B cell (primary cell): ENCODE data around the gene RRP12. TPM values are rescaled to one million over a fixed set of nuclear protein-coding genes. Genes with fewer than 3 reads are reported as not detected.

ENCODE experiments used
- ATAC-seq: fragments of 200-7000 bp; cut with Tn5 transposase; one replicate; pipeline ENCODE4 v1.10.0; 2021; ENCODE audit warnings: low read depth, mild to moderate bottlenecking, moderate number of reproducible peaks, moderate library complexity
- CTCF ChIA-PET: fragments of 350-600 bp; sonication (Branson Sonifier 250); formaldehyde crosslinking; loops from one replicate; lab custom pipeline; 2021; ENCODE audit warnings: antibody characterized with exemption, inconsistent platforms; lab: Charles Lee
- POLR2A ChIA-PET: fragments of 350-600 bp; sonication (Branson Sonifier 250); formaldehyde crosslinking; loops from one replicate; lab custom pipeline; 2021; ENCODE audit warnings: antibody characterized with exemption; lab: Charles Lee
- DNase-seq: peaks from one replicate; pipeline ENCODE4 v3.0.0; 2013
- H2AFZ ChIP-seq: 2 replicates; pipeline ENCODE4 v1.6.1; 2012; ENCODE audit warnings: mild to moderate bottlenecking, low read depth, low read length; ENCODE audit not compliant: insufficient read depth, poor library complexity, severe bottlenecking
- H3K27ac ChIP-seq, 2 donors: 1 replicate in 1 of 2; 2 replicates in 1 of 2; pipeline ENCODE4 v1.5.1; 2012 to 2013; ENCODE audit warnings: low read length in 2 of 2, mild to moderate bottlenecking in 2 of 2, moderate library complexity in 1 of 2
- H3K27me3 ChIP-seq, 4 experiments: fragments of 200-600 bp in 1 of 4; sonication (generic) in 1 of 4; replicated peaks in 1 of 4; 1 replicate in 2 of 4; 2 replicates in 2 of 4; pipeline versions ENCODE4 v1.6.1 to v1.7.0; 2013 to 2016; ENCODE audit warnings: low read length in 3 of 4, mild to moderate bottlenecking in 2 of 4, mixed read lengths in 1 of 4, moderate library complexity in 1 of 4; ENCODE audit not compliant: insufficient read depth in 4 of 4, control insufficient read depth in 3 of 4; ENCODE audit errors: control extremely low read depth in 1 of 4
- H3K36me3 ChIP-seq, 2 experiments: replicated peaks in 1 of 2; 1 replicate in 1 of 2; 2 replicates in 1 of 2; pipeline versions ENCODE4 v1.6.1 to v1.7.1; 2013; ENCODE audit warnings: low read length in 1 of 2; ENCODE audit not compliant: insufficient read depth in 2 of 2, control insufficient read depth in 1 of 2; ENCODE audit errors: control extremely low read depth in 1 of 2, extremely low read depth in 1 of 2
- H3K4me1 ChIP-seq, 2 donors: fragments of 200-600 bp in 1 of 2; sonication (generic) in 1 of 2; 1 replicate in 1 of 2; 2 replicates in 1 of 2; pipeline versions ENCODE4 v1.5.1 to v1.6.1; 2013 to 2017; ENCODE audit warnings: low read length in 2 of 2; ENCODE audit not compliant: control insufficient read depth in 2 of 2, insufficient read depth in 2 of 2
- H3K4me2 ChIP-seq: replicated peaks from 2 replicates; pipeline ENCODE3; 2012; ENCODE audit warnings: mild to moderate bottlenecking, low read depth, low read length; ENCODE audit not compliant: poor library complexity, severe bottlenecking
- H3K4me3 ChIP-seq, 5 experiments: fragments of 200-600 bp in 1 of 5; sonication (generic) in 1 of 5; 1 replicate in 3 of 5; 2 replicates in 2 of 5; pipeline versions ENCODE4 v1.5.1 to v1.7.0; 2011 to 2016; ENCODE audit warnings: low read length in 4 of 5, mild to moderate bottlenecking in 4 of 5, low read depth in 2 of 5, control low read depth in 1 of 5, moderate library complexity in 1 of 5; ENCODE audit not compliant: insufficient read depth in 1 of 5; ENCODE audit errors: control extremely low read depth in 1 of 5, extremely low read depth in 1 of 5
- H3K79me2 ChIP-seq: fragments of 200-600 bp; sonication (generic); one replicate; pipeline ENCODE4 v1.6.0; 2016; ENCODE audit warnings: low read length; ENCODE audit not compliant: control insufficient read depth, insufficient read depth
- H3K9ac ChIP-seq: fragments of 200-600 bp; sonication (generic); 2 replicates; pipeline ENCODE4 v1.6.1; 2017; ENCODE audit warnings: mild to moderate bottlenecking, low read length, moderate library complexity
- H3K9me3 ChIP-seq, 3 donors: one replicate each; pipeline versions ENCODE4 v1.6.1 to v1.7.1; 2013; ENCODE audit warnings: low read length in 2 of 3; ENCODE audit not compliant: control insufficient read depth in 2 of 3, insufficient read depth in 1 of 3; ENCODE audit errors: control extremely low read depth in 1 of 3
- H4K20me1 ChIP-seq: 2 replicates; pipeline ENCODE4 v1.6.0; 2012; ENCODE audit warnings: mild to moderate bottlenecking, low read length; ENCODE audit not compliant: insufficient read depth, control insufficient read depth, poor library complexity, severe bottlenecking
- H3K27ac Mint-ChIP-seq: one replicate; pipeline ENCODE4 v1.8.0; 2021; ENCODE audit warnings: mixed read lengths
- H3K27me3 Mint-ChIP-seq: one replicate; pipeline ENCODE4 v1.8.0; 2021; ENCODE audit warnings: mixed read lengths
- H3K4me1 Mint-ChIP-seq: one replicate; pipeline ENCODE4 v1.8.0; 2021; ENCODE audit warnings: mixed read lengths
- H3K4me3 Mint-ChIP-seq: one replicate; pipeline ENCODE4 v1.8.0; 2021; ENCODE audit warnings: mixed read lengths
- H3K9me3 Mint-ChIP-seq: one replicate; pipeline ENCODE4 v1.8.0; 2022; ENCODE audit warnings: mixed read lengths; ENCODE audit not compliant: insufficient read depth
- CTCF ChIP-seq: fragments of 200-600 bp; IDR thresholded peaks from one replicate; pipeline ENCODE4 v1.8.0; 2022; ENCODE audit warnings: antibody characterized with exemption, mild to moderate bottlenecking
- EZH2 ChIP-seq: IDR thresholded peaks from 2 replicates; pipeline ENCODE4 v1.6.1; 2012; ENCODE audit warnings: borderline replicate concordance, low read depth, mild to moderate bottlenecking, moderate library complexity, low read length; ENCODE audit not compliant: insufficient read depth, poor library complexity, severe bottlenecking
- WGBS: methylation state at CpG from one replicate; pipeline ENCODE4 v1.1.5; 2013; ENCODE audit warnings: missing lambda C conversion rate; ENCODE audit not compliant: insufficient coverage; 5-methylcytosine and 5-hydroxymethylcytosine counted together
- intact Hi-C: fragments of 100-400 bp; cut with micrococcal nuclease; formaldehyde crosslinking; loops from one replicate; pipeline ENCODE4 v1.10.0; 2022
- polyA plus RNA-seq: library from polyadenylated mRNA; depleted of rRNA; stranded (reverse); fragments of >200 nt; gene quantifications from 2 replicates; pipeline ENCODE4 v1.2.3, GENCODE V29; 2012
- total RNA-seq, 2 donors: library from RNA; stranded (reverse); fragments of 120-200 nt in 1 of 2; gene quantifications; 1 replicate in 1 of 2; 2 replicates in 1 of 2; pipeline versions ENCODE4 v1.2.3 to v1.2.4, GENCODE V29; 2013 to 2022

Gene RRP12
- total and polyA plus RNA-seq, 2 donors (not counting 1 experiment from before 2014, with no cell fraction given) = 19.3 to 35.7 TPM

DNA sequence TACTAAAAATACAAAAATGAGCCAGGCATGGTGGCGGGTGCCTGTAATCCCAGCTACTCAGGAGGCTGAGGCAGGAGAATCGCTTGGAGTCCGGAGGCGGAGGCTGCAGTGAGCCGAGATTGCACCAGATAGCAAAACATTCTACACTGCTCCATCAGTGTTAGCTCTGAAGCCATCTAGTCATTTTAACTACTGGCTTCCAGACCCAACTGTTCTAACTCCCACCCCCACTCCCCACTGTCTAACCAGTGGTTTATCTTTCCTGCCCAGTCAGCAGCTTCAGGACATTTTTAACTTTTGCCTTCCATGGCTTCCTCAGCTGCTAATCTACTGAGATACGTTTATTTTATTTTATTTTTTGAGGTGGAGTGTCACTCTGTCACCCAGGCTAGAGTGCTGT is 88.2 kb downstream of the RRP12 start:
- no peaks in the 10 kb centered on the region for H3K36me3 ChIP-seq
- no peak overlapping the region for H3K4me2 ChIP-seq
- H3K4me3 Mint-ChIP-seq = no peak overlapping the region
- ChIA-PET POLR2A (interaction anchor here (0.7 kb wide), 2 partner anchors 14 to 147 kb away, joined by 3 to 4 read pairs; no protein-coding TSS in a partner anchor), CTCF (no interaction called here)
- H3K9ac ChIP-seq = no peak overlapping the region
- ATAC-seq (no peak), DNase-seq (no peak)
- H4K20me1 ChIP-seq = no peaks in the 10 kb centered on the region
- no peak overlapping the region for H2AFZ ChIP-seq
- TF ChIP-seq CTCF (no peak), EZH2 (no peak)
- no peaks in the 10 kb centered on the region for H3K4me1 ChIP-seq
- H3K9me3 Mint-ChIP-seq = no peaks in the 10 kb centered on the region
- WGBS = 96% methylated on average over 5 of the region's 6 CpGs
- H3K4me3 ChIP-seq = no peak overlapping the region
- H3K27me3 Mint-ChIP-seq = no peaks in the 10 kb centered on the region
- H3K27ac ChIP-seq = no peak overlapping the region
- peaks cover under 1% of the 10 kb centered on the region for H3K4me1 Mint-ChIP-seq
- no peaks in the 10 kb centered on the region for H3K9me3 ChIP-seq
- intact Hi-C loops = no loop called here
- no peaks in the 10 kb centered on the region for H3K27me3 ChIP-seq
- H3K79me2 ChIP-seq = no peaks in the 10 kb centered on the region
- H3K27ac Mint-ChIP-seq = no peak overlapping the region

GRCh38 chr10:97311111-97311626 is 90.0 kb downstream of the RRP12 start:
- no peaks in the 10 kb centered on the region for H4K20me1 ChIP-seq
- H3K27ac Mint-ChIP-seq = no peak overlapping the region
- no peak overlapping the region for H3K4me3 Mint-ChIP-seq
- TF ChIP-seq CTCF (no peak), EZH2 (no peak)
- no peak overlapping the region for H3K4me3 ChIP-seq
- no peak overlapping the region for H3K4me2 ChIP-seq
- H3K79me2 ChIP-seq = no peaks in the 10 kb centered on the region
- H3K36me3 ChIP-seq = no peaks in the 10 kb centered on the region
- no peaks in the 10 kb centered on the region for H3K9me3 ChIP-seq
- no peaks in the 10 kb centered on the region for H3K27me3 ChIP-seq
- ATAC-seq = no peak
- ChIA-PET POLR2A (interaction anchor here (0.5 kb wide), 1 partner anchor 18 kb away, joined by 3 read pairs; no protein-coding TSS in a partner anchor), CTCF (interaction anchor here (1.6 kb wide), 1 partner anchor 9 kb away, joined by 7 read pairs; the partner anchor contains the start of gene FRAT1)
- H3K27ac ChIP-seq = no peak overlapping the region
- 98% methylated on average over 4 of the region's 4 CpGs for WGBS
- H3K4me1 ChIP-seq = no peaks in the 10 kb centered on the region
- no peak for DNase-seq
- H3K9ac ChIP-seq = no peak overlapping the region
- no peaks in the 10 kb centered on the region for H3K27me3 Mint-ChIP-seq
- H2AFZ ChIP-seq = no peak overlapping the region
- H3K4me1 Mint-ChIP-seq = no peaks in the 10 kb centered on the region
- H3K9me3 Mint-ChIP-seq = no peaks in the 10 kb centered on the region
- intact Hi-C loops = no loop called here
